ENCODE results near the gene GYS1. TPM values are rescaled to one million over a fixed set of nuclear protein-coding genes. Genes with fewer than 3 reads are reported as not detected.

Gene GYS1
- total RNA-seq, 4 donors from 2014 or later: 15.1 to 86.3 (median 34.5) TPM

GRCh38 chr19:48990400-48990799 is 2.7 kb downstream of the GYS1 start:
- no peak for TF ChIP-seq CTCF (IDR thresholded peaks at IDR 0.05; ENCODE audit: low read depth)

GRCh38 chr19:48989701-48990291 is 3.3 kb downstream of the GYS1 start:
- TF ChIP-seq CTCF (IDR thresholded peaks at IDR 0.05; ENCODE audit: low read depth): no peak

- TF ChIP-seq CTCF (IDR thresholded peaks at IDR 0.05; ENCODE audit: low read depth): no peak
Observed at GRCh38 chr19:48988860-48989259, 4.2 kb downstream of the GYS1 start.

GRCh38 chr19:48988286-48988685 is 4.8 kb downstream of the GYS1 start:
- no peak for TF ChIP-seq CTCF (IDR thresholded peaks at IDR 0.05; ENCODE audit: low read depth)

- TF ChIP-seq CTCF (IDR thresholded peaks at IDR 0.05; ENCODE audit: low read depth): no peak
Observed at GRCh38 chr19:48987323-48987722, 5.8 kb downstream of the GYS1 start.

GRCh38 chr19:48986211-48986610 is 6.9 kb downstream of the GYS1 start:
- TF ChIP-seq CTCF (IDR thresholded peaks at IDR 0.05; ENCODE audit: low read depth): no peak

GRCh38 chr19:48985711-48986110 is 7.4 kb downstream of the GYS1 start:
- TF ChIP-seq CTCF (IDR thresholded peaks at IDR 0.05; ENCODE audit: low read depth): no peak
